Loucy (cell line): ENCODE measurements around the gene SPAG7.

Source experiments
- EZH2phosphoT487 ChIP-seq: fragments of 200-600 bp; IDR thresholded peaks from 2 replicates; pipeline ENCODE4 v1.6.1; 2018; ENCODE audit warnings: antibody characterized with exemption, mild to moderate bottlenecking, moderate library complexity, borderline replicate concordance
- TF ChIP-seq, protein P1 (sequence below): fragments of 200-600 bp; sonication (generic); conservative IDR thresholded peaks from 2 replicates; pipeline ENCODE4 v1.5.1; 2014; ENCODE audit warnings: mild to moderate bottlenecking, antibody characterized with exemption, low read length

DNA sequence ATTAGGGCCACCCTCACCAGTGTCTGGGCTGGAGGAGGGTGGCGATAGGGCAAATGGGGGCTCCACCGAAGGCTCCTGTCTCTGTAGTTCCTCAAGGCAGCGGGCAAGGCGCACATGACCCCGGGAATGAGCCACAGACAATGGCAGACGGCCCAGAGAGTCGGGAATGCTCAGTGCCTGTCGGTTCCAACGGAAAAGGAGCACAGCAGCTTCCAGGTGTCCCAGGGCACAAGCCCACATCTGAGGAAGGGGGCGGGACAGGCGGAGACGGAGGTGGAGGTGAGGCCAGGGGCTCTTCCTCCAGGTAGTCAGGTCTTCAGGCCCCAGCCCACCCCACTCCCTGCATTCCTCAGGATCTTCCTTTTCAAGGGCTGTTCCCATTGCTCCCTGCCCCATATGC lies 5.1 kb upstream of the SPAG7 start:
- TF ChIP-seq, protein P1, sequence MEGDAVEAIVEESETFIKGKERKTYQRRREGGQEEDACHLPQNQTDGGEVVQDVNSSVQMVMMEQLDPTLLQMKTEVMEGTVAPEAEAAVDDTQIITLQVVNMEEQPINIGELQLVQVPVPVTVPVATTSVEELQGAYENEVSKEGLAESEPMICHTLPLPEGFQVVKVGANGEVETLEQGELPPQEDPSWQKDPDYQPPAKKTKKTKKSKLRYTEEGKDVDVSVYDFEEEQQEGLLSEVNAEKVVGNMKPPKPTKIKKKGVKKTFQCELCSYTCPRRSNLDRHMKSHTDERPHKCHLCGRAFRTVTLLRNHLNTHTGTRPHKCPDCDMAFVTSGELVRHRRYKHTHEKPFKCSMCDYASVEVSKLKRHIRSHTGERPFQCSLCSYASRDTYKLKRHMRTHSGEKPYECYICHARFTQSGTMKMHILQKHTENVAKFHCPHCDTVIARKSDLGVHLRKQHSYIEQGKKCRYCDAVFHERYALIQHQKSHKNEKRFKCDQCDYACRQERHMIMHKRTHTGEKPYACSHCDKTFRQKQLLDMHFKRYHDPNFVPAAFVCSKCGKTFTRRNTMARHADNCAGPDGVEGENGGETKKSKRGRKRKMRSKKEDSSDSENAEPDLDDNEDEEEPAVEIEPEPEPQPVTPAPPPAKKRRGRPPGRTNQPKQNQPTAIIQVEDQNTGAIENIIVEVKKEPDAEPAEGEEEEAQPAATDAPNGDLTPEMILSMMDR, result no peak
- no peak for TF ChIP-seq EZH2phosphoT487
